H1 (cell line): ENCODE data around the gene COL4A4. TPM values are rescaled to one million over a fixed set of nuclear protein-coding genes. Genes with fewer than 3 reads are reported as not detected.

Source experiments
- CTCF ChIA-PET: fragments of 300-600 bp; sonication (Branson Sonifier 250); formaldehyde crosslinking; loops from one replicate; lab custom pipeline; 2021; ENCODE audit not compliant: partially characterized antibody; lab: Charles Lee
- POLR2A ChIA-PET: fragments of 300-600 bp; sonication (Branson Sonifier 250); formaldehyde crosslinking; loops from one replicate; lab custom pipeline; 2021; ENCODE audit warnings: inconsistent platforms; ENCODE audit not compliant: partially characterized antibody; lab: Charles Lee
- DNase-seq, 2 experiments: peaks; one replicate each; pipeline versions ENCODE4 v3.0.0 to v3.0.0-alpha.2; 2010 to 2022; ENCODE audit warnings: low spot score in 2 of 2, low read depth in 1 of 2, mixed read lengths in 1 of 2
- FAIRE-seq: peaks from 2 replicates; lab custom pipeline; 2011; peaks lifted over from hg19 to GRCh38; lab: Jason Lieb, UNC
- H2AFZ ChIP-seq: 2 replicates; pipeline ENCODE4 v1.8.1; 2012; ENCODE audit warnings: low read length, inconsistent platforms
- H2AK5ac ChIP-seq: 2 replicates; pipeline ENCODE4 v1.6.1; 2013; ENCODE audit warnings: low read depth, low read length
- H2BK120ac ChIP-seq: replicated peaks from 2 replicates; pipeline ENCODE3; 2013; ENCODE audit warnings: low read depth, low read length, inconsistent platforms
- H2BK12ac ChIP-seq: 2 replicates; pipeline ENCODE4 v1.6.1; 2013; ENCODE audit warnings: low read depth, low read length
- H2BK15ac ChIP-seq: 2 replicates; pipeline ENCODE4 v1.6.1; 2013; ENCODE audit warnings: low read length
- H2BK20ac ChIP-seq: 2 replicates; pipeline ENCODE4 v1.6.1; 2013; ENCODE audit warnings: low read length
- H2BK5ac ChIP-seq: 2 replicates; pipeline ENCODE4 v1.6.1; 2013; ENCODE audit warnings: low read depth, low read length
- H3K14ac ChIP-seq: 2 replicates; pipeline ENCODE4 v1.6.1; 2013; ENCODE audit warnings: inconsistent platforms; ENCODE audit not compliant: insufficient read length
- H3K18ac ChIP-seq: 2 replicates; pipeline ENCODE4 v1.6.1; 2013; ENCODE audit warnings: low read length; ENCODE audit errors: extremely low read depth
- H3K23ac ChIP-seq: 2 replicates; pipeline ENCODE4 v1.6.1; 2013; ENCODE audit warnings: inconsistent platforms; ENCODE audit not compliant: insufficient read length
- H3K23me2 ChIP-seq: 2 replicates; pipeline ENCODE4 v1.6.1; 2013; ENCODE audit warnings: low read depth, low read length
- H3K27ac ChIP-seq: 2 replicates; pipeline ENCODE4 v1.6.1; 2011; ENCODE audit warnings: low read depth, low read length, inconsistent platforms
- H3K27me3 ChIP-seq, 4 experiments: replicated peaks in 1 of 4; 1 replicate in 1 of 4; 2 replicates in 3 of 4; pipeline versions ENCODE4 v1.6.1 to v1.8.1; 2011 to 2013; ENCODE audit warnings: low read length in 3 of 4, mild to moderate bottlenecking in 3 of 4, inconsistent platforms in 2 of 4, mixed read lengths in 2 of 4, moderate library complexity in 1 of 4; ENCODE audit not compliant: control insufficient read depth in 3 of 4, insufficient read depth in 3 of 4; ENCODE audit errors: extremely low read depth in 1 of 4
- H3K36me3 ChIP-seq, 4 experiments: 2 replicates each; pipeline versions ENCODE4 v1.6.1 to v1.8.1; 2011 to 2013; ENCODE audit warnings: mild to moderate bottlenecking in 4 of 4, low read length in 3 of 4, moderate library complexity in 2 of 4, control low read depth in 1 of 4, inconsistent platforms in 1 of 4; ENCODE audit not compliant: insufficient read depth in 4 of 4, control insufficient read depth in 2 of 4
- H3K4ac ChIP-seq: replicated peaks from 2 replicates; pipeline ENCODE3; 2013; ENCODE audit warnings: low read length, low read depth, mixed read lengths, inconsistent platforms; ENCODE audit not compliant: insufficient read length
- H3K4me1 ChIP-seq, 4 experiments: replicated peaks in 1 of 4; 1 replicate in 1 of 4; 2 replicates in 3 of 4; pipeline versions ENCODE4 v1.6.1 to v1.8.1; 2011 to 2013; ENCODE audit warnings: low read length in 3 of 4, inconsistent platforms in 2 of 4, mixed read lengths in 1 of 4; ENCODE audit not compliant: insufficient read depth in 4 of 4, control insufficient read depth in 3 of 4
- H3K4me2 ChIP-seq, 2 experiments: 2 replicates each; pipeline versions ENCODE4 v1.6.1 to v1.8.1; 2011 to 2013; ENCODE audit warnings: low read depth in 2 of 2, low read length in 2 of 2, control low read depth in 1 of 2, inconsistent platforms in 1 of 2, mild to moderate bottlenecking in 1 of 2; ENCODE audit not compliant: insufficient read depth in 1 of 2
- H3K4me3 ChIP-seq, 4 experiments: fragments of 200-600, 300-600 bp in 1 of 4; sonication (generic), shearing (Covaris generic), sonication (Bioruptor Twin) in 1 of 4; 2 replicates each; pipeline versions ENCODE4 v1.5.1 to v1.8.1; 2011 to 2016; ENCODE audit warnings: low read length in 4 of 4, low read depth in 3 of 4, control low read depth in 2 of 4, inconsistent platforms in 2 of 4, mild to moderate bottlenecking in 2 of 4, mixed read lengths in 1 of 4, moderate library complexity in 1 of 4; ENCODE audit not compliant: insufficient read depth in 2 of 4; ENCODE audit errors: extremely low read depth in 1 of 4
- H3K56ac ChIP-seq: replicated peaks from 2 replicates; pipeline ENCODE3; 2013; ENCODE audit warnings: low read depth, mild to moderate bottlenecking, mixed read lengths, low read length, inconsistent platforms; ENCODE audit not compliant: insufficient read length
- H3K79me1 ChIP-seq: 2 replicates; pipeline ENCODE4 v1.6.1; 2013; ENCODE audit warnings: low read depth, low read length, control low read depth
- H3K79me2 ChIP-seq, 2 experiments: 2 replicates each; pipeline versions ENCODE4 v1.6.1 to v1.8.1; 2012 to 2013; ENCODE audit warnings: low read length in 2 of 2, mild to moderate bottlenecking in 2 of 2, inconsistent platforms in 1 of 2; ENCODE audit not compliant: insufficient read depth in 2 of 2, control insufficient read depth in 1 of 2
- H3K9ac ChIP-seq, 4 experiments: replicated peaks in 1 of 4; 1 replicate in 1 of 4; 2 replicates in 3 of 4; pipeline versions ENCODE4 v1.6.1 to v1.8.1; 2011 to 2013; ENCODE audit warnings: low read depth in 3 of 4, low read length in 3 of 4, control low read depth in 2 of 4, mild to moderate bottlenecking in 2 of 4, moderate library complexity in 2 of 4, inconsistent platforms in 1 of 4; ENCODE audit errors: extremely low read depth in 1 of 4
- H3K9me3 ChIP-seq, 2 experiments: 2 replicates each; pipeline versions ENCODE4 v1.6.1 to v1.8.1; 2012 to 2013; ENCODE audit warnings: mild to moderate bottlenecking in 2 of 2, moderate library complexity in 2 of 2, control low read depth in 1 of 2, inconsistent platforms in 1 of 2, low read depth in 1 of 2, low read length in 1 of 2, mixed read lengths in 1 of 2; ENCODE audit not compliant: insufficient read depth in 2 of 2
- H4K20me1 ChIP-seq, 2 experiments: replicated peaks in 1 of 2; 2 replicates each; pipeline versions ENCODE3 to v1.8.1; 2011 to 2013; ENCODE audit warnings: inconsistent platforms in 2 of 2, low read length in 2 of 2, mild to moderate bottlenecking in 1 of 2; ENCODE audit not compliant: insufficient read depth in 2 of 2, control insufficient read depth in 1 of 2
- H4K5ac ChIP-seq: 2 replicates; pipeline ENCODE4 v1.6.1; 2013; ENCODE audit warnings: low read length, low read depth, mixed read lengths, inconsistent platforms; ENCODE audit not compliant: insufficient read length
- H4K8ac ChIP-seq: 2 replicates; pipeline ENCODE4 v1.8.0; 2013; ENCODE audit warnings: mild to moderate bottlenecking, moderate library complexity, low read length, inconsistent platforms; ENCODE audit not compliant: insufficient read depth; ENCODE audit errors: extremely low read depth
- H4K91ac ChIP-seq: replicated peaks from 2 replicates; pipeline ENCODE3; 2013; ENCODE audit warnings: low read length, mixed read lengths, inconsistent platforms; ENCODE audit not compliant: insufficient read length
- BCL11A ChIP-seq, 2 experiments: IDR thresholded peaks; one replicate each; pipeline ENCODE4 v1.6.1; 2011; ENCODE audit warnings: low read depth in 2 of 2, low read length in 2 of 2, mild to moderate bottlenecking in 2 of 2
- BRCA1 ChIP-seq: IDR thresholded peaks from 2 replicates; pipeline ENCODE4 v1.6.1; 2012; ENCODE audit warnings: low read depth, low read length, improper control_type of control experiment
- CHD1 ChIP-seq: IDR thresholded peaks from 2 replicates; pipeline ENCODE4 v1.6.1; 2012; ENCODE audit warnings: low read depth, low read length, improper control_type of control experiment
- EGR1 ChIP-seq: IDR thresholded peaks from 2 replicates; pipeline ENCODE4 v1.6.1; 2011; ENCODE audit warnings: low read depth, low read length, borderline replicate concordance
- GABPA ChIP-seq: IDR thresholded peaks from 2 replicates; pipeline ENCODE4 v1.6.1; 2011; ENCODE audit warnings: mild to moderate bottlenecking, low read length, moderate library complexity, borderline replicate concordance; ENCODE audit not compliant: insufficient read depth
- JUN ChIP-seq: IDR thresholded peaks from 2 replicates; pipeline ENCODE4 v1.6.1; 2011; ENCODE audit warnings: low read depth, mild to moderate bottlenecking, improper control_type of control experiment, low read length
- KDM1A ChIP-seq: fragments of 200-600, 300-600 bp; sonication (generic); IDR thresholded peaks from 2 replicates; pipeline ENCODE4 v1.7.1; 2016; ENCODE audit warnings: mild to moderate bottlenecking, low read length, borderline replicate concordance
- KDM4A ChIP-seq: IDR thresholded peaks from one replicate; pipeline ENCODE4 v1.7.1; 2012; ENCODE audit warnings: low read depth, mild to moderate bottlenecking, moderate library complexity, low read length, inconsistent platforms; ENCODE audit not compliant: severe bottlenecking
- KDM5A ChIP-seq: fragments of 200-600 bp; IDR thresholded peaks from 2 replicates; pipeline ENCODE4 v1.7.1; 2012; ENCODE audit warnings: mild to moderate bottlenecking, low read length, inconsistent platforms, mixed read lengths
- MAFK ChIP-seq: IDR thresholded peaks from 2 replicates; pipeline ENCODE4 v1.6.1; 2012; ENCODE audit warnings: low read depth, mild to moderate bottlenecking, improper control_type of control experiment, low read length
- NANOG ChIP-seq: IDR thresholded peaks from 2 replicates; pipeline ENCODE4 v1.6.1; 2011; ENCODE audit warnings: low read length, low read depth, mild to moderate bottlenecking, inconsistent platforms; ENCODE audit not compliant: insufficient read depth, poor library complexity, severe bottlenecking
- POLR2A ChIP-seq, 2 experiments: IDR thresholded peaks; 1 replicate in 1 of 2; 2 replicates in 1 of 2; pipeline ENCODE4 v1.6.1; 2011; ENCODE audit warnings: low read depth in 2 of 2, low read length in 2 of 2, mild to moderate bottlenecking in 2 of 2; ENCODE audit errors: control extremely low read depth in 1 of 2
- RFX5 ChIP-seq: IDR thresholded peaks from 2 replicates; pipeline ENCODE4 v1.6.1; 2011; ENCODE audit warnings: low read depth, low read length, improper control_type of control experiment, borderline replicate concordance
- SIN3A ChIP-seq, 2 experiments: IDR thresholded peaks in 1 of 2; conservative IDR thresholded peaks in 1 of 2; 2 replicates each; pipeline ENCODE4 v1.6.1; 2011 to 2012; ENCODE audit warnings: low read length in 2 of 2, improper control_type of control experiment in 1 of 2, low read depth in 1 of 2, mild to moderate bottlenecking in 1 of 2
- SP2 ChIP-seq: IDR thresholded peaks from 2 replicates; pipeline ENCODE4 v1.6.1; 2012; ENCODE audit warnings: mild to moderate bottlenecking, low read length, inconsistent platforms
- SP4 ChIP-seq: IDR thresholded peaks from 2 replicates; pipeline ENCODE4 v1.6.1; 2012; ENCODE audit warnings: low read length, inconsistent platforms
- WGBS, 2 experiments: shearing (Covaris generic) in 1 of 2; methylation state at CpG; one replicate each; pipeline versions ENCODE4 v1.1.6 to v1.1.7; 2013 to 2015; ENCODE audit warnings: low lambda C conversion rate in 2 of 2, mixed read lengths in 2 of 2, inconsistent platforms in 1 of 2, low coverage in 1 of 2, missing lambda C conversion rate in 1 of 2; ENCODE audit not compliant: insufficient replicate concordance in 2 of 2, insufficient coverage in 1 of 2, insufficient read length in 1 of 2; ENCODE audit errors: extremely low coverage in 1 of 2, missing lambda C conversion rate in 1 of 2; 5-methylcytosine and 5-hydroxymethylcytosine counted together
- polyA plus RNA-seq, 7 experiments: library from polyadenylated mRNA; depleted of rRNA in 3 of 7; stranded (reverse) in 5 of 7; unstranded in 2 of 7; fragments of >200 nt in 5 of 7; fragments of 200-250 nt in 2 of 7; gene quantifications; 1 replicate in 5 of 7; 2 replicates in 1 of 7; 4 replicates in 1 of 7; pipeline versions ENCODE4 v1.2.1 to v1.2.3, GENCODE V29; 2011 to 2013; ENCODE audit warnings: missing spikeins in 2 of 7, mixed read lengths in 2 of 7
- total RNA-seq: library from RNA; stranded (reverse); fragmentation: NEBNext Ultra II Directional; extraction: Animal tissue kit (Norgen Biotek cat#: 25700); gene quantifications from 2 replicates; pipeline ENCODE4 v1.2.1, GENCODE V29; 2021

The COL4A4 gene
- total and polyA plus RNA-seq, 2 of the 8 experiments (the other 6 are each of a cell fraction or from before 2014, with no cell fraction given) = 0.33 to 1.7 TPM

GRCh38 chr2:226970362-226970761, 193.6 kb downstream of the COL4A4 start:
- no peaks in the 10 kb centered on the region for H3K79me1 ChIP-seq
- ChIA-PET POLR2A (no interaction called here), CTCF (interaction anchor here (0.6 to 1.2 kb wide), 2 partner anchors 58 to 127 kb away, joined by 3 read pairs; no protein-coding TSS in a partner anchor)
- H3K27ac ChIP-seq = no peak overlapping the region
- H3K4me2 ChIP-seq = no peak overlapping the region
- no peaks in the 10 kb centered on the region for H3K79me2 ChIP-seq
- H2BK120ac ChIP-seq = no peak overlapping the region
- H3K18ac ChIP-seq = no peak overlapping the region
- H2BK12ac ChIP-seq = no peak overlapping the region
- H3K9ac ChIP-seq = no peak overlapping the region
- no peak overlapping the region for H4K91ac ChIP-seq
- no peak overlapping the region for H2AK5ac ChIP-seq
- no peak overlapping the region for H3K4ac ChIP-seq
- H4K20me1 ChIP-seq = no peaks in the 10 kb centered on the region
- H3K9me3 ChIP-seq = no peaks in the 10 kb centered on the region
- no peak overlapping the region for H4K5ac ChIP-seq
- H2BK20ac ChIP-seq = no peak overlapping the region
- 100% methylated on average over 3 of the region's 3 CpGs; no CpG with 5 or more reads in 1 of the 2 experiments for WGBS, 2 experiments
- no peak for TF ChIP-seq GABPA
- TF ChIP-seq EGR1 = no peak
- no peak for TF ChIP-seq KDM5A
- no peak for TF ChIP-seq POLR2A (IDR thresholded peaks at IDR 0.05; ENCODE audit: control extremely low read depth in 1 of 2, low read depth in 2 of 2, low read length in 2 of 2)
- no peak for TF ChIP-seq RFX5
- TF ChIP-seq KDM1A = no peak
- no peak for TF ChIP-seq CHD1
- TF ChIP-seq SP4 = no peak
- no peak for TF ChIP-seq BCL11A (IDR thresholded peaks at IDR 0.05; ENCODE audit: low read depth in 2 of 2, low read length in 2 of 2)
- TF ChIP-seq BRCA1 = no peak
- no peak for TF ChIP-seq KDM4A
- TF ChIP-seq MAFK = no peak
- no peak for TF ChIP-seq SIN3A (conservative IDR thresholded peaks at IDR 0.05 in 1 of 2, IDR thresholded peaks at IDR 0.05 in 1 of 2; ENCODE audit: low read depth in 1 of 2, low read length in 2 of 2)
- no peak for TF ChIP-seq NANOG
- TF ChIP-seq SP2 = no peak
- TF ChIP-seq JUN = no peak
- H2BK15ac ChIP-seq = no peak overlapping the region
- no peak overlapping the region for H3K23ac ChIP-seq
- no peaks in the 10 kb centered on the region for H3K23me2 ChIP-seq
- H3K56ac ChIP-seq = no peak overlapping the region
- no peaks in the 10 kb centered on the region for H3K27me3 ChIP-seq
- DNase-seq (no peak), FAIRE-seq (no peak)
- no peak overlapping the region for H3K14ac ChIP-seq
- no peak overlapping the region for H2AFZ ChIP-seq
- H2BK5ac ChIP-seq = no peak overlapping the region
- no peaks in the 10 kb centered on the region for H3K36me3 ChIP-seq
- no peak overlapping the region for H3K4me3 ChIP-seq
- no peaks in the 10 kb centered on the region for H3K4me1 ChIP-seq
- no peak overlapping the region for H4K8ac ChIP-seq
